Ectodermal cell (in vitro differentiated cells): Measurements from ENCODE around the gene ASXL1.
"Not testable (repeated sequence)": the region's sequence is repeated elsewhere in the genome, so short reads cannot be mapped to it uniquely, and the experiment has no call there.

Source experiments
- H3K27ac ChIP-seq: 2 replicates; pipeline ENCODE4 v1.7.0; 2013; ENCODE audit warnings: mild to moderate bottlenecking, low read depth, low read length; ENCODE audit not compliant: insufficient read depth, poor library complexity, severe bottlenecking
- H3K27me3 ChIP-seq: 2 replicates; pipeline ENCODE4 v1.7.0; 2013; ENCODE audit warnings: mild to moderate bottlenecking, low read length; ENCODE audit not compliant: insufficient read depth, control insufficient read depth, poor library complexity, severe bottlenecking
- H3K36me3 ChIP-seq: one replicate; pipeline ENCODE4 v1.7.0; 2013; ENCODE audit warnings: low read length; ENCODE audit not compliant: control insufficient read depth, insufficient read depth
- H3K4me1 ChIP-seq: one replicate; pipeline ENCODE4 v1.7.0; 2013; ENCODE audit warnings: low read length; ENCODE audit not compliant: control insufficient read depth, insufficient read depth
- H3K4me3 ChIP-seq: 2 replicates; pipeline ENCODE4 v1.7.0; 2013; ENCODE audit warnings: low read depth, low read length, control low read depth; ENCODE audit not compliant: insufficient read depth
- H3K9me3 ChIP-seq: 2 replicates; pipeline ENCODE4 v1.7.0; 2013; ENCODE audit warnings: mild to moderate bottlenecking, low read length, moderate library complexity; ENCODE audit not compliant: control insufficient read depth
- WGBS, 2 experiments: methylation state at CpG; one replicate each; pipeline ENCODE4 v1.1.7; 2013; ENCODE audit warnings: missing lambda C conversion rate in 2 of 2; 5-methylcytosine and 5-hydroxymethylcytosine counted together

The ASXL1 gene

DNA sequence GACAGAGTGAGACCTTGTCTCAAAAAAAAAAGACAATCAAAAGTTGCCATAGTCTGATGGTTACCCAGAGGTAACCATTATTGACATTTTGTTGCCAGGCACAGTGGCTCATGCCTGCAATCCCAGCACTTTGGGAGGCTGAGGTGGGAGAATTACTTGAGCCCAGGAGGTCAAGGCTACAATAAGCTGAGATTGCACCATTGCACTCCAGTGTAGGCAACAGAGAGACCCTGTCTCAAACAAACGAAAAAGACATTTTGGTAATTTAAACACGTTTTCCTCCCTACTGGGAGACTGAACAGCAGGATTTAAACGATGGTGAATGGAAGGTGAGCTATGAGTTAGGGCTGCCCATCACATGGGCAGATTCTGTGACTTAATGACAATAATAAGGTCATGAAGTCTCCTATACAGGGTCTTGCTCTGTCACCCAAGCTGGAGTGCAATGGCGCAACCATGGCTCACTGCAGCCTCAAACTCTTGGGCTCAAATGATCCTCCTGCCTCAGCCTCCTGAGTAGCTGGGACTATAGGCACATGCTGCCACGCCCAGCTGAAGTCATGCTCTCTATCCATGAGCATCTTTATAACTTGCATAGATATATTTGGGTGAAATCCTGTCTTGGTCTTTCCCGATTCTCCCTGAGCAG is 4.2 kb upstream of the ASXL1 start:
- no peak overlapping the region for H3K4me3 ChIP-seq

GRCh38 chr20:32354592-32355416 is 3.3 kb upstream of the ASXL1 start:
- 82 to 87% methylated on average over 2 of the region's 2 CpGs for WGBS, 2 experiments
- H3K9me3 ChIP-seq, result no peaks in the 10 kb centered on the region
- no peak overlapping the region for H3K27ac ChIP-seq
- H3K36me3 ChIP-seq, result no peaks in the 10 kb centered on the region
- H3K4me3 ChIP-seq, result no peak overlapping the region
- H3K27me3 ChIP-seq, result no peaks in the 10 kb centered on the region
- H3K4me1 ChIP-seq, result no peaks in the 10 kb centered on the region

More for the DNA sequence above, 4.2 kb upstream of the ASXL1 start:
- no peaks in the 10 kb centered on the region for H3K4me1 ChIP-seq
- WGBS, 2 experiments, result 86% methylated on average over 6 of the region's 6 CpGs
- H3K36me3 ChIP-seq, result no peaks in the 10 kb centered on the region
- no peaks in the 10 kb centered on the region for H3K27me3 ChIP-seq
- no peak overlapping the region for H3K27ac ChIP-seq
- no peaks in the 10 kb centered on the region for H3K9me3 ChIP-seq

GRCh38 chr20:32355417-32355841 is 2.7 kb upstream of the ASXL1 start:
- H3K4me3 ChIP-seq, result no peak overlapping the region
- no peaks in the 10 kb centered on the region for H3K9me3 ChIP-seq
- no peak overlapping the region for H3K27ac ChIP-seq
- no peaks in the 10 kb centered on the region for H3K27me3 ChIP-seq
- H3K36me3 ChIP-seq, result no peaks in the 10 kb centered on the region
- WGBS, 2 experiments, result 94 to 96% methylated on average over 6 of the region's 6 CpGs
- no peaks in the 10 kb centered on the region for H3K4me1 ChIP-seq

DNA sequence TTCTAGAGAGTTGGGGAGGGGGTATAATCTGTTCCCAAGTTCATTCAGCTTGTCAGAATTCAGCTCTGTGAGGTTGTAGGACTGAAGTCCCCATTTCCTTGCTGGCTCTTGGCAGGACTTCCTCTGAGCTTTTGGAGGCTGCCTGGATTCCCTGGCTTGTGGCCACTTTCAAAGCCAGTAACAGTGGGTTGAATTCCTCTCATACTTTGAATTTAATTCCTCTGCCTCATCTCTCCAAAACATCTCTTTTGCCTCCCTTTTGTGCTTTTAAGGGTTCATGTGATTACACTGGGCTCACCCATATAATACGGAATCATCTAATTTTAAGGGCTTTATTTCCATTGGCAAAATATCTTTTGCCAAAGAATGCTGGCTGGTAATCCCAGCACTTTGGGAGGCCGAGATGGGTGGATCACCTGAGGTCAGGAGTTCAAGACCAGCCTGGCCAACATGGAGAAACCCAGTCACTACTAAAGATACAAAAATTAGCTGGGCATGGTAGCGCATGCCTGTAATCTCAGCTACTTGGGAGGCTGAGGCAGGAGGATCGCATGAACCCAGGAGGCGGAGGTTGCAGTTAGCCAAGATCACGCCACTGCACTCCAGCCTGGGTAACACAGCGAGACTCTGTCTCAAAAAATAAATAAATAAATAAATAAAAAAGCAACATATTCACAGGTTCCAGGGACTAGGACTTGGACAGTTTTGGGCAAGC is 2.1 kb upstream of the ASXL1 start:
- H3K27me3 ChIP-seq, H3K36me3 ChIP-seq, H3K4me3 ChIP-seq, H3K27ac ChIP-seq, H3K9me3 ChIP-seq, H3K4me1 ChIP-seq: not testable (repeated sequence)
- 92 to 96% methylated on average over 7 of the region's 7 CpGs for WGBS, 2 experiments

DNA sequence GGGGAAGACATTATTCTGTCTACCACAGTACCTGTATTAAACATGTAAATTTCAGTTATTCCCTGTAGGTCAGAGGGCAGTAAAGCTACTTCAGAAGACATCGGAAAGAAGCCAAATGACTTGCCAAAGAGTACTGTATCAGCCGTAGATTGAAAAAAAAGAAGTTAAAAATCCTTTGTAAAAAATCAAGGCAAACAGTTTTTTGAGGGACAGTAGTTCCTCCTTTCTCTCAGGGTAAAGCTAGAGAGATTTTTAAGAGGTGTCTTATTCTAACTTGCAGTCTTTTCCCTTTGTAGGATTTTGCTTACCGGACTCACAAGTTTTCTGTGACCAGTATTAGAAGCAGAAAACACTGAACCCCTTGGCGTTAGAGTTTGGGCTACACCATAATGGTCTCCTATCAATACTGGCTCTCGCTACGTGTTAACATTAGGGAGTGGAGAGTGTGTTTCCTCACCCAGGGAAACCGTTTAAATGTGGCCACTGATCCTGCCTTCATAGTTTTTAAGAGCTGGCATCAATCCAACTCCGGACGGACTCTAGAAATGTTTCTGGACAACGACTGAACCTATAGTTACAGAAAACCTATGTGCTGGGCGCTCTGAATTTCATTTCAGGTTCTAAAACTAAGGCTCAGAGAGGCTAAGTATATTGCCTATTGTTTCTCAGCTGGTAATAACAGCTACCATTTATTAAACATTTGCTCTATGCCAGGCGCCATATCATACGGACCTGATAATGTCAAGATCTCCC is 1.3 kb upstream of the ASXL1 start:
- 91 to 93% methylated on average over 13 of the region's 13 CpGs for WGBS, 2 experiments
- no peak overlapping the region for H3K27ac ChIP-seq
- no peaks in the 10 kb centered on the region for H3K27me3 ChIP-seq
- H3K36me3 ChIP-seq, result no peaks in the 10 kb centered on the region
- H3K9me3 ChIP-seq, result no peaks in the 10 kb centered on the region
- no peaks in the 10 kb centered on the region for H3K4me1 ChIP-seq
- peak overlapping the region; percentile 78 for H3K4me3 ChIP-seq

- H3K4me1 ChIP-seq, result no peaks in the 10 kb centered on the region
- H3K4me3 ChIP-seq, result peak overlapping the region; percentile 78
- H3K9me3 ChIP-seq, result no peaks in the 10 kb centered on the region
- peak overlapping the region; percentile 69 for H3K27ac ChIP-seq
- H3K27me3 ChIP-seq, result no peaks in the 10 kb centered on the region
- WGBS, 2 experiments, result 4 to 6% methylated on average over 11 of the region's 11 CpGs
- no peaks in the 10 kb centered on the region for H3K36me3 ChIP-seq
Observed at GRCh38 chr20:32357375-32357868, 709 bp upstream of the ASXL1 start.

- Histone ChIP-seq H3K4me1 (no peaks in the 10 kb centered on the region), H3K27me3 (no peaks in the 10 kb centered on the region), H3K4me3 (peak overlapping the region; percentile 78), H3K9me3 (no peaks in the 10 kb centered on the region), H3K27ac (peak overlapping the region; percentile 96), H3K36me3 (no peaks in the 10 kb centered on the region)
- WGBS, 2 experiments, result 0 to 1% methylated on average over 32 to 35 of the region's 35 CpGs
Observed at GRCh38 chr20:32358632-32358882, 426 bp downstream of the ASXL1 start.

DNA sequence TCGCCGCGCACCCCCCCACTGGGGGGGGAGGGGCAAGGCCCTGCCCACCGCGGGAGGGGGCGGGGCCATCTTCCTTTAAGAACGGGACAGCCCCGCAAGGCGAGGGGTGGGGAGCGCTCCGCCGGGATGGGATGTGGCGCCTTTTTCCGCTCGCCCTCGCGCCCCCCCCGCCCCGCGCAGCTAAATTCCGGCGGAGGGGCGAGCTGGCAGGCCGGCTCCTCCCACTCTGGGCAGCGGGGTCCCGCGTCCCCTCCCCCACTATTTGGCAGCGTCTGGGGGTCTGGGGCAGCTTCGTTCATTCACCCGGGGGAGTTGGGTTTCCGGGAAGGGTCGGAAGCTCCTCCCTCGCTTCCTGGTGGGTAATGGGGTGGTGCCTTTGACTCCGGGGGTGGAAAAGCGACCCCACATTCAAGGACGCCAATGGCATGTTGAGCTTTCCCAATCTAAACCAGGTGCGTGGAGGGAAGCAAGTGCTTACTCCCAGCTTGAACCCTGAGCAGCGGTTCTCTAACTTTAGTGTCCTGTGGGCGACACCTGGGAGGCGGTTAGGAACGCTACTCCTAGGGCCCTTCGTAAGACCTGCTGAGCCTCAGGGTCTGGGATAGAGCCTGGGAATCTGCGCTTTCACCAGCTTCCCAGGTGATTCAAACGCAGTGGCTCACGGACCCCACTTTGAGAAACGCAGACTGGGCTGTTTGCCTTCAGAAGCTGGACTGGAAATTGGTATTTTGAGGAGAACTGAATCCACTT is 927 bp downstream of the ASXL1 start:
- WGBS, 2 experiments, result 0 to 1% methylated on average over 46 of the region's 46 CpGs
- Histone ChIP-seq H3K27me3 (no peaks in the 10 kb centered on the region), H3K36me3 (no peaks in the 10 kb centered on the region), H3K27ac (peak overlapping the region; percentile 77), H3K4me1 (no peaks in the 10 kb centered on the region), H3K9me3 (no peaks in the 10 kb centered on the region), H3K4me3 (peak overlapping the region; percentile 78)

- Histone ChIP-seq H3K9me3 (no peaks in the 10 kb centered on the region), H3K4me1 (no peaks in the 10 kb centered on the region), H3K27ac (peak overlapping the region; percentile 77), H3K36me3 (no peaks in the 10 kb centered on the region), H3K4me3 (peak overlapping the region; percentile 78), H3K27me3 (no peaks in the 10 kb centered on the region)
- 53 to 56% methylated on average over 11 of the region's 11 CpGs for WGBS, 2 experiments
Observed at GRCh38 chr20:32359633-32360332, 1.7 kb downstream of the ASXL1 start.
